A549 (cell line): Measurements from ENCODE around the gene MIEF1. TPM values are rescaled to one million over a fixed set of nuclear protein-coding genes. Genes with fewer than 3 reads are reported as not detected.

Experiments
- ATAC-seq, 2 experiments: fragments of 200-7000 bp in 1 of 2; fragments of >200 bp in 1 of 2; cut with Nextera tagmentation in 1 of 2; cut with Tn5 transposase in 1 of 2; 3 replicates each; pipeline versions ENCODE4 v1.8.0 to v1.9.1; 2018 to 2020; ENCODE audit warnings: mild to moderate bottlenecking in 1 of 2, moderate library complexity in 1 of 2
- CTCF ChIA-PET: fragments of 300-600 bp; sonication (Branson Sonifier 250); formaldehyde crosslinking; extraction: SDS; loops from one replicate; lab custom pipeline; 2021; ENCODE audit warnings: antibody characterized with exemption, inconsistent platforms; lab: Yijun Ruan, JAX
- POLR2A ChIA-PET: fragments of 350-600 bp; formaldehyde crosslinking; extraction: SDS; loops from one replicate; lab custom pipeline; 2021; ENCODE audit warnings: antibody characterized with exemption, inconsistent platforms; lab: Yijun Ruan, JAX
- DNase-seq, 2 experiments: peaks; one replicate each; pipeline versions ENCODE4 v3.0.0 to v3.0.0-alpha.2; 2011 to 2016; ENCODE audit warnings: low read depth in 1 of 2, low spot score in 1 of 2
- FAIRE-seq: peaks from 2 replicates; lab custom pipeline; 2011; peaks lifted over from hg19 to GRCh38; lab: Jason Lieb, UNC
- H3K27ac ChIP-seq, 2 experiments: fragments of >200 bp; sonication (Bioruptor Twin); formaldehyde crosslinking; 3 replicates each; pipeline ENCODE4 v1.5.1; 2016 to 2017
- H3K4me1 ChIP-seq: fragments of >200 bp; sonication (Bioruptor Twin); formaldehyde crosslinking; 3 replicates; pipeline ENCODE4 v1.6.1; 2016
- H3K4me2 ChIP-seq: fragments of >200 bp; sonication (Bioruptor Twin); formaldehyde crosslinking; 3 replicates; pipeline ENCODE4 v1.6.1; 2016
- H3K4me3 ChIP-seq: fragments of >200 bp; sonication (Bioruptor Twin); formaldehyde crosslinking; 3 replicates; pipeline ENCODE4 v1.5.1; 2016
- H3K9me3 ChIP-seq: fragments of >200 bp; sonication (Bioruptor Twin); formaldehyde crosslinking; 3 replicates; pipeline ENCODE4 v1.6.1; 2016
- CBX2 ChIP-seq: fragments of 200-600 bp; sonication (generic); IDR thresholded peaks from 2 replicates; pipeline ENCODE4 v1.6.1; 2016; ENCODE audit warnings: low read depth, mild to moderate bottlenecking, borderline replicate concordance
- CHD2 ChIP-seq: fragments of 150-350 bp; IDR thresholded peaks from 2 replicates; pipeline ENCODE4 v1.6.1; 2014; ENCODE audit warnings: low read length; ENCODE audit not compliant: partially characterized antibody
- CHD4 ChIP-seq: fragments of 200-600 bp; sonication (generic); IDR thresholded peaks from 2 replicates; pipeline ENCODE4 v1.6.1; 2016; ENCODE audit warnings: antibody characterized with exemption, mild to moderate bottlenecking, borderline replicate concordance
- CTCF ChIP-seq: fragments of >200 bp; sonication (Bioruptor Twin); formaldehyde crosslinking; IDR thresholded peaks from 3 replicates; pipeline ENCODE4 v1.5.1; 2016
- GATA3 ChIP-seq: IDR thresholded peaks from 2 replicates; pipeline ENCODE4 v1.6.1; 2012; ENCODE audit warnings: borderline replicate concordance
- HES2 ChIP-seq: fragments of >200 bp; sonication (Bioruptor Twin); formaldehyde crosslinking; IDR thresholded peaks from 2 replicates; pipeline ENCODE4 v1.6.1; 2016
- HEYL ChIP-seq: fragments of 250-450 bp; sonication (Bioruptor Pico); IDR thresholded peaks from 2 replicates; pipeline ENCODE4 v1.8.0; 2021; ENCODE audit warnings: mild to moderate bottlenecking, moderate library complexity
- HMGXB4 ChIP-seq: fragments of 250-450 bp; sonication (Bioruptor Pico); IDR thresholded peaks from 2 replicates; pipeline ENCODE4 v1.5.0; 2021; ENCODE audit warnings: mild to moderate bottlenecking, moderate library complexity, borderline replicate concordance
- HOXA7 ChIP-seq: fragments of 250-450 bp; sonication (Bioruptor Pico); IDR thresholded peaks from 2 replicates; pipeline ENCODE4 v1.5.0; 2020; ENCODE audit warnings: mild to moderate bottlenecking, moderate library complexity
- HOXB13 ChIP-seq: fragments of 250-450 bp; sonication (Bioruptor Pico); IDR thresholded peaks from 2 replicates; pipeline ENCODE4 v1.5.0; 2020; ENCODE audit warnings: low read depth, mild to moderate bottlenecking, moderate library complexity
- HOXB5 ChIP-seq: fragments of 250-450 bp; sonication (Bioruptor Pico); IDR thresholded peaks from 2 replicates; pipeline ENCODE4 v1.5.0; 2020; ENCODE audit warnings: mild to moderate bottlenecking, moderate library complexity
- KDM1A ChIP-seq: fragments of 200-600 bp; sonication (generic); IDR thresholded peaks from 2 replicates; pipeline ENCODE4 v1.6.1; 2016; ENCODE audit warnings: low read depth, mild to moderate bottlenecking
- MAX ChIP-seq: IDR thresholded peaks from 2 replicates; pipeline ENCODE4 v1.6.1; 2012
- MYC ChIP-seq: IDR thresholded peaks from 2 replicates; pipeline ENCODE4 v1.6.1; 2012; ENCODE audit warnings: mild to moderate bottlenecking, inconsistent platforms, low read length, improper control_type of control experiment, borderline replicate concordance
- NR3C1 ChIP-seq: fragments of >200 bp; sonication (Bioruptor Twin); formaldehyde crosslinking; IDR thresholded peaks from 3 replicates; pipeline ENCODE4 v1.6.1; 2017
- PHF8 ChIP-seq: fragments of 200-600 bp; sonication (generic); IDR thresholded peaks from 2 replicates; pipeline ENCODE4 v1.6.1; 2016; ENCODE audit warnings: low read depth, mild to moderate bottlenecking, antibody characterized with exemption, moderate library complexity, borderline replicate concordance
- POLR2A ChIP-seq: IDR thresholded peaks from 2 replicates; pipeline ENCODE4 v1.6.1; 2012; ENCODE audit warnings: mild to moderate bottlenecking, low read length
- RAD21 ChIP-seq, 2 experiments: fragments of >200 bp in 1 of 2; sonication (Bioruptor Twin) in 1 of 2; formaldehyde crosslinking in 1 of 2; IDR thresholded peaks in 1 of 2; conservative IDR thresholded peaks in 1 of 2; 2 replicates in 1 of 2; 3 replicates in 1 of 2; pipeline ENCODE4 v1.6.1; 2012 to 2018; ENCODE audit warnings: inconsistent platforms in 1 of 2
- RCOR1 ChIP-seq: fragments of 150-350 bp; IDR thresholded peaks from 2 replicates; pipeline ENCODE4 v1.6.1; 2014; ENCODE audit warnings: antibody characterized with exemption, low read length, low read depth
- SMC3 ChIP-seq: fragments of >200 bp; sonication (Bioruptor Twin); formaldehyde crosslinking; IDR thresholded peaks from 3 replicates; pipeline ENCODE4 v1.6.1; 2018; ENCODE audit warnings: inconsistent platforms
- TFCP2L1 ChIP-seq: fragments of 250-450 bp; sonication (Bioruptor Pico); IDR thresholded peaks from 2 replicates; pipeline ENCODE4 v1.5.0; 2021; ENCODE audit warnings: mild to moderate bottlenecking
- WGBS: methylation state at CpG from one replicate; pipeline ENCODE4 v1.1.6; 2017; ENCODE audit errors: missing lambda C conversion rate; 5-methylcytosine and 5-hydroxymethylcytosine counted together
- polyA plus RNA-seq, 4 experiments: library from polyadenylated mRNA; depleted of rRNA in 3 of 4; stranded (reverse); fragments of >200 nt; fragmentation: RNase III in 1 of 4; extraction: RNeasy Plus Mini Kit Qiagen cat#74134 plus additional on column Dnase treatment in 1 of 4; gene quantifications; 2 replicates in 3 of 4; 3 replicates in 1 of 4; pipeline ENCODE4 v1.2.3, GENCODE V29; 2011 to 2017

The MIEF1 gene
- polyA plus RNA-seq, 2 of the 4 experiments (the other 2 are of a cell fraction): 18.8 to 20.5 TPM

- Histone ChIP-seq H3K4me3 (no peak overlapping the region), H3K27ac (no peak overlapping the region), H3K4me2 (no peak overlapping the region)
- CTCF ChIA-PET: interaction anchor here (1.5 to 37.2 kb wide), 2 partner anchors 9 to 490 kb away, joined by 3 to 899 read pairs; no protein-coding TSS in a partner anchor
- 20% methylated on average over 2 of the region's 2 CpGs for WGBS
- no peak for TF ChIP-seq CHD4
- no peak for TF ChIP-seq KDM1A
- no peak for TF ChIP-seq GATA3
- TF ChIP-seq RCOR1: no peak
- TF ChIP-seq MAX: no peak
- no peak for TF ChIP-seq CBX2
- no peak for TF ChIP-seq CHD2
- TF ChIP-seq PHF8: no peak
- TF ChIP-seq HEYL: no peak
- no peak for TF ChIP-seq HMGXB4 (CRISPR knock-in tag)
- TF ChIP-seq HOXA7 (CRISPR knock-in tag): no peak
- no peak for TF ChIP-seq POLR2A
- TF ChIP-seq HOXB5 (CRISPR knock-in tag): no peak
- no peak for TF ChIP-seq HOXB13 (CRISPR knock-in tag)
- TF ChIP-seq, all 56 proteins: peak for 0
- FAIRE-seq (no peak), ATAC-seq (no peak), DNase-seq (no peak)
- Histone ChIP-seq H3K4me1 (peaks cover 7% of the 10 kb centered on the region; the same call in 2 of the 3 replicates), H3K9me3 (no peaks in the 10 kb centered on the region)
- POLR2A ChIA-PET: no interaction called here
Measured at GRCh38 chr22:39537975-39538374, 35.9 kb downstream of the MIEF1 start.

GRCh38 chr22:39543095-39543494 is 41.0 kb downstream of the MIEF1 start:
- H3K4me2 ChIP-seq: no peak overlapping the region
- no peaks in the 10 kb centered on the region for H3K4me1 ChIP-seq
- 15% methylated on average over 11 of the region's 11 CpGs for WGBS
- POLR2A ChIA-PET: no interaction called here
- ATAC-seq (peak in 1 of 2 experiments; percentile 81; a peak in 4 of 6 replicates), DNase-seq (peak; percentile 33 to 35), FAIRE-seq (no peak)
- H3K27ac ChIP-seq: no peak overlapping the region
- H3K9me3 ChIP-seq: no peaks in the 10 kb centered on the region
- CTCF ChIA-PET: interaction anchor here (0.7 to 37.2 kb wide), 3 partner anchors 9 to 485 kb away, joined by 5 to 899 read pairs (median 23); no protein-coding TSS in a partner anchor
- no peak overlapping the region for H3K4me3 ChIP-seq
- no peak for TF ChIP-seq NR3C1
- peak; percentile 31; the same call in 2 of the 3 replicates for TF ChIP-seq CTCF
- peak; percentile 39 to 56; a peak in 4 of 5 replicates for TF ChIP-seq RAD21 (conservative IDR thresholded peaks at IDR 0.05 in 1 of 2, IDR thresholded peaks at IDR 0.05 in 1 of 2)
- TF ChIP-seq MYC: no peak
- TF ChIP-seq HES2: no peak
- TF ChIP-seq TFCP2L1 (CRISPR knock-in tag): no peak
- TF ChIP-seq SMC3: peak; percentile 50; the same call in 2 of the 3 replicates
